H1 (cell line): ENCODE results near the gene AMN. TPM values are rescaled to one million over a fixed set of nuclear protein-coding genes. Genes with fewer than 3 reads are reported as not detected.

ENCODE experiments used
- CTCF ChIA-PET: fragments of 300-600 bp; sonication (Branson Sonifier 250); formaldehyde crosslinking; loops from one replicate; lab custom pipeline; 2021; ENCODE audit not compliant: partially characterized antibody; lab: Charles Lee
- POLR2A ChIA-PET: fragments of 300-600 bp; sonication (Branson Sonifier 250); formaldehyde crosslinking; loops from one replicate; lab custom pipeline; 2021; ENCODE audit warnings: inconsistent platforms; ENCODE audit not compliant: partially characterized antibody; lab: Charles Lee
- DNase-seq, 2 experiments: peaks; one replicate each; pipeline versions ENCODE4 v3.0.0 to v3.0.0-alpha.2; 2010 to 2022; ENCODE audit warnings: low spot score in 2 of 2, low read depth in 1 of 2, mixed read lengths in 1 of 2
- FAIRE-seq: peaks from 2 replicates; lab custom pipeline; 2011; peaks lifted over from hg19 to GRCh38; lab: Jason Lieb, UNC
- H2AFZ ChIP-seq: 2 replicates; pipeline ENCODE4 v1.8.1; 2012; ENCODE audit warnings: low read length, inconsistent platforms
- H2AK5ac ChIP-seq: 2 replicates; pipeline ENCODE4 v1.6.1; 2013; ENCODE audit warnings: low read depth, low read length
- H2BK120ac ChIP-seq: replicated peaks from 2 replicates; pipeline ENCODE3; 2013; ENCODE audit warnings: low read depth, low read length, inconsistent platforms
- H2BK12ac ChIP-seq: 2 replicates; pipeline ENCODE4 v1.6.1; 2013; ENCODE audit warnings: low read depth, low read length
- H2BK15ac ChIP-seq: 2 replicates; pipeline ENCODE4 v1.6.1; 2013; ENCODE audit warnings: low read length
- H2BK20ac ChIP-seq: 2 replicates; pipeline ENCODE4 v1.6.1; 2013; ENCODE audit warnings: low read length
- H2BK5ac ChIP-seq: 2 replicates; pipeline ENCODE4 v1.6.1; 2013; ENCODE audit warnings: low read depth, low read length
- H3K14ac ChIP-seq: 2 replicates; pipeline ENCODE4 v1.6.1; 2013; ENCODE audit warnings: inconsistent platforms; ENCODE audit not compliant: insufficient read length
- H3K18ac ChIP-seq: 2 replicates; pipeline ENCODE4 v1.6.1; 2013; ENCODE audit warnings: low read length; ENCODE audit errors: extremely low read depth
- H3K23ac ChIP-seq: 2 replicates; pipeline ENCODE4 v1.6.1; 2013; ENCODE audit warnings: inconsistent platforms; ENCODE audit not compliant: insufficient read length
- H3K23me2 ChIP-seq: 2 replicates; pipeline ENCODE4 v1.6.1; 2013; ENCODE audit warnings: low read depth, low read length
- H3K27ac ChIP-seq: 2 replicates; pipeline ENCODE4 v1.6.1; 2011; ENCODE audit warnings: low read depth, low read length, inconsistent platforms
- H3K27me3 ChIP-seq, 4 experiments: replicated peaks in 1 of 4; 1 replicate in 1 of 4; 2 replicates in 3 of 4; pipeline versions ENCODE4 v1.6.1 to v1.8.1; 2011 to 2013; ENCODE audit warnings: low read length in 3 of 4, mild to moderate bottlenecking in 3 of 4, inconsistent platforms in 2 of 4, mixed read lengths in 2 of 4, moderate library complexity in 1 of 4; ENCODE audit not compliant: control insufficient read depth in 3 of 4, insufficient read depth in 3 of 4; ENCODE audit errors: extremely low read depth in 1 of 4
- H3K36me3 ChIP-seq, 4 experiments: 2 replicates each; pipeline versions ENCODE4 v1.6.1 to v1.8.1; 2011 to 2013; ENCODE audit warnings: mild to moderate bottlenecking in 4 of 4, low read length in 3 of 4, moderate library complexity in 2 of 4, control low read depth in 1 of 4, inconsistent platforms in 1 of 4; ENCODE audit not compliant: insufficient read depth in 4 of 4, control insufficient read depth in 2 of 4
- H3K4ac ChIP-seq: replicated peaks from 2 replicates; pipeline ENCODE3; 2013; ENCODE audit warnings: low read length, low read depth, mixed read lengths, inconsistent platforms; ENCODE audit not compliant: insufficient read length
- H3K4me1 ChIP-seq, 4 experiments: replicated peaks in 1 of 4; 1 replicate in 1 of 4; 2 replicates in 3 of 4; pipeline versions ENCODE4 v1.6.1 to v1.8.1; 2011 to 2013; ENCODE audit warnings: low read length in 3 of 4, inconsistent platforms in 2 of 4, mixed read lengths in 1 of 4; ENCODE audit not compliant: insufficient read depth in 4 of 4, control insufficient read depth in 3 of 4
- H3K4me2 ChIP-seq, 2 experiments: 2 replicates each; pipeline versions ENCODE4 v1.6.1 to v1.8.1; 2011 to 2013; ENCODE audit warnings: low read depth in 2 of 2, low read length in 2 of 2, control low read depth in 1 of 2, inconsistent platforms in 1 of 2, mild to moderate bottlenecking in 1 of 2; ENCODE audit not compliant: insufficient read depth in 1 of 2
- H3K4me3 ChIP-seq, 4 experiments: fragments of 200-600, 300-600 bp in 1 of 4; sonication (generic), shearing (Covaris generic), sonication (Bioruptor Twin) in 1 of 4; 2 replicates each; pipeline versions ENCODE4 v1.5.1 to v1.8.1; 2011 to 2016; ENCODE audit warnings: low read length in 4 of 4, low read depth in 3 of 4, control low read depth in 2 of 4, inconsistent platforms in 2 of 4, mild to moderate bottlenecking in 2 of 4, mixed read lengths in 1 of 4, moderate library complexity in 1 of 4; ENCODE audit not compliant: insufficient read depth in 2 of 4; ENCODE audit errors: extremely low read depth in 1 of 4
- H3K56ac ChIP-seq: replicated peaks from 2 replicates; pipeline ENCODE3; 2013; ENCODE audit warnings: low read depth, mild to moderate bottlenecking, mixed read lengths, low read length, inconsistent platforms; ENCODE audit not compliant: insufficient read length
- H3K79me1 ChIP-seq: 2 replicates; pipeline ENCODE4 v1.6.1; 2013; ENCODE audit warnings: low read depth, low read length, control low read depth
- H3K79me2 ChIP-seq, 2 experiments: 2 replicates each; pipeline versions ENCODE4 v1.6.1 to v1.8.1; 2012 to 2013; ENCODE audit warnings: low read length in 2 of 2, mild to moderate bottlenecking in 2 of 2, inconsistent platforms in 1 of 2; ENCODE audit not compliant: insufficient read depth in 2 of 2, control insufficient read depth in 1 of 2
- H3K9ac ChIP-seq, 4 experiments: replicated peaks in 1 of 4; 1 replicate in 1 of 4; 2 replicates in 3 of 4; pipeline versions ENCODE4 v1.6.1 to v1.8.1; 2011 to 2013; ENCODE audit warnings: low read depth in 3 of 4, low read length in 3 of 4, control low read depth in 2 of 4, mild to moderate bottlenecking in 2 of 4, moderate library complexity in 2 of 4, inconsistent platforms in 1 of 4; ENCODE audit errors: extremely low read depth in 1 of 4
- H3K9me3 ChIP-seq, 2 experiments: 2 replicates each; pipeline versions ENCODE4 v1.6.1 to v1.8.1; 2012 to 2013; ENCODE audit warnings: mild to moderate bottlenecking in 2 of 2, moderate library complexity in 2 of 2, control low read depth in 1 of 2, inconsistent platforms in 1 of 2, low read depth in 1 of 2, low read length in 1 of 2, mixed read lengths in 1 of 2; ENCODE audit not compliant: insufficient read depth in 2 of 2
- H4K20me1 ChIP-seq, 2 experiments: replicated peaks in 1 of 2; 2 replicates each; pipeline versions ENCODE3 to v1.8.1; 2011 to 2013; ENCODE audit warnings: inconsistent platforms in 2 of 2, low read length in 2 of 2, mild to moderate bottlenecking in 1 of 2; ENCODE audit not compliant: insufficient read depth in 2 of 2, control insufficient read depth in 1 of 2
- H4K5ac ChIP-seq: 2 replicates; pipeline ENCODE4 v1.6.1; 2013; ENCODE audit warnings: low read length, low read depth, mixed read lengths, inconsistent platforms; ENCODE audit not compliant: insufficient read length
- H4K8ac ChIP-seq: 2 replicates; pipeline ENCODE4 v1.8.0; 2013; ENCODE audit warnings: mild to moderate bottlenecking, moderate library complexity, low read length, inconsistent platforms; ENCODE audit not compliant: insufficient read depth; ENCODE audit errors: extremely low read depth
- H4K91ac ChIP-seq: replicated peaks from 2 replicates; pipeline ENCODE3; 2013; ENCODE audit warnings: low read length, mixed read lengths, inconsistent platforms; ENCODE audit not compliant: insufficient read length
- GABPA ChIP-seq: IDR thresholded peaks from 2 replicates; pipeline ENCODE4 v1.6.1; 2011; ENCODE audit warnings: mild to moderate bottlenecking, low read length, moderate library complexity, borderline replicate concordance; ENCODE audit not compliant: insufficient read depth
- KDM1A ChIP-seq: fragments of 200-600, 300-600 bp; sonication (generic); IDR thresholded peaks from 2 replicates; pipeline ENCODE4 v1.7.1; 2016; ENCODE audit warnings: mild to moderate bottlenecking, low read length, borderline replicate concordance
- NRF1 ChIP-seq: IDR thresholded peaks from 2 replicates; pipeline ENCODE4 v1.6.1; 2011; ENCODE audit warnings: mild to moderate bottlenecking, low read depth, low read length, improper control_type of control experiment
- RAD21 ChIP-seq, 2 experiments: IDR thresholded peaks in 1 of 2; conservative IDR thresholded peaks in 1 of 2; 2 replicates each; pipeline ENCODE4 v1.6.1; 2011; ENCODE audit warnings: low read depth in 2 of 2, low read length in 2 of 2, improper control_type of control experiment in 1 of 2, inconsistent platforms in 1 of 2, mild to moderate bottlenecking in 1 of 2, moderate library complexity in 1 of 2
- RBBP5 ChIP-seq: IDR thresholded peaks from 2 replicates; pipeline ENCODE4 v1.7.1; 2012; ENCODE audit warnings: low read depth, mild to moderate bottlenecking, inconsistent platforms, low read length, moderate library complexity, borderline replicate concordance
- SUZ12 ChIP-seq: fragments of 200-600 bp; sonication (generic); IDR thresholded peaks from 2 replicates; pipeline ENCODE4 v1.6.1; 2012; ENCODE audit warnings: mild to moderate bottlenecking, inconsistent platforms, low read length, moderate library complexity, mixed read lengths
- YY1 ChIP-seq: IDR thresholded peaks from 2 replicates; pipeline ENCODE4 v1.6.1; 2011; ENCODE audit warnings: low read depth, mild to moderate bottlenecking, low read length
- WGBS, 2 experiments: shearing (Covaris generic) in 1 of 2; methylation state at CpG; one replicate each; pipeline versions ENCODE4 v1.1.6 to v1.1.7; 2013 to 2015; ENCODE audit warnings: low lambda C conversion rate in 2 of 2, mixed read lengths in 2 of 2, inconsistent platforms in 1 of 2, low coverage in 1 of 2, missing lambda C conversion rate in 1 of 2; ENCODE audit not compliant: insufficient replicate concordance in 2 of 2, insufficient coverage in 1 of 2, insufficient read length in 1 of 2; ENCODE audit errors: extremely low coverage in 1 of 2, missing lambda C conversion rate in 1 of 2; 5-methylcytosine and 5-hydroxymethylcytosine counted together
- polyA plus RNA-seq, 7 experiments: library from polyadenylated mRNA; depleted of rRNA in 3 of 7; stranded (reverse) in 5 of 7; unstranded in 2 of 7; fragments of >200 nt in 5 of 7; fragments of 200-250 nt in 2 of 7; gene quantifications; 1 replicate in 5 of 7; 2 replicates in 1 of 7; 4 replicates in 1 of 7; pipeline versions ENCODE4 v1.2.1 to v1.2.3, GENCODE V29; 2011 to 2013; ENCODE audit warnings: missing spikeins in 2 of 7, mixed read lengths in 2 of 7
- total RNA-seq: library from RNA; stranded (reverse); fragmentation: NEBNext Ultra II Directional; extraction: Animal tissue kit (Norgen Biotek cat#: 25700); gene quantifications from 2 replicates; pipeline ENCODE4 v1.2.1, GENCODE V29; 2021

Gene AMN
- total and polyA plus RNA-seq, 2 of the 8 experiments (the other 6 are each of a cell fraction or from before 2014, with no cell fraction given), result 0.77 to 1.5 TPM

DNA sequence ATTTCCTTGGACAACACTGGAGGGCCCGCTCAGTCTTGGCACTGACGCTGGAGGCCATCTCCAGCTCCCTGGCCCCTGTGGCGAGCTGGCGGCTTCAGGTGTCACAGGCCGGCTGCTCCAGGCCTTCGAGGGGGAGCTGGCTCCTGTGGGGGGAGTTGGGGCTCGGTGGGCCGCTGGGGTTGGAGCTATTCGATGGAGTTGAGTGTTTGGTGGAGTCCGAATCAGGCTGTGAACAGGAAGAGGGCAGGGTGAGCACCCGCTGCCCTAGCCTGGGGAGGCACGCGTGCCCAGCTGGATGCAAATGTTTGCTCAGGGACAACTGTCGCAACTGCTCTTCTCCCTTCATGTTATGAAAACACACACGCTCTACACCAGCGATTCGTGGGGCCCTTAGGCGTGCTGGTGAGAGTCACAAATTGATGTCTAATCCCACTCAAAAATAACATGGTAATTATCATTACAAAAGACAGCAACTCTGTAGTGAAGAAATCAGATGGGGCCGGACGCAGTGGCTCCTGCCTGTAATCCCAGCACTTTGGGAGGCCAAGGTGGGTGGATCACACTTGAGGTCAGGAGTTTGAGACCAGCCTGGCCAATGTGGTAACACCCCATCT is 11.3 kb downstream of the AMN start:
- H3K4ac ChIP-seq, result no peak overlapping the region
- no peak overlapping the region for H2BK5ac ChIP-seq
- POLR2A ChIA-PET, result no interaction called here
- WGBS, 2 experiments, result 91% methylated on average over 20 of the region's 20 CpGs; no CpG with 5 or more reads in 1 of the 2 experiments
- H3K27me3 ChIP-seq, result peaks cover 18 to 30% (median 29%) of the 10 kb centered on the region in 4 experiments
- no peak overlapping the region for H3K4me3 ChIP-seq
- no peaks in the 10 kb centered on the region for H3K79me2 ChIP-seq
- CTCF ChIA-PET, result interaction anchor here (1.4 to 1.8 kb wide), 2 partner anchors 9 to 339 kb away, joined by 3 to 5 read pairs; no protein-coding TSS in a partner anchor
- H3K14ac ChIP-seq, result no peak overlapping the region
- no peak overlapping the region for H3K9ac ChIP-seq
- no peak overlapping the region for H2BK20ac ChIP-seq
- H3K9me3 ChIP-seq, result no peaks in the 10 kb centered on the region
- H3K79me1 ChIP-seq, result no peaks in the 10 kb centered on the region
- DNase-seq (no peak), FAIRE-seq (no peak)
- no peak overlapping the region for H4K8ac ChIP-seq
- H2BK15ac ChIP-seq, result no peak overlapping the region
- H2BK120ac ChIP-seq, result no peak overlapping the region
- no peak overlapping the region for H3K18ac ChIP-seq
- H3K27ac ChIP-seq, result no peak overlapping the region
- H2AFZ ChIP-seq, result no peak overlapping the region
- no peak overlapping the region for H4K91ac ChIP-seq
- H4K20me1 ChIP-seq, result peaks cover 0 to 6% of the 10 kb centered on the region in 2 experiments
- no peak overlapping the region for H3K56ac ChIP-seq
- peaks cover 0 to 16% (median 13%) of the 10 kb centered on the region in 4 experiments; a peak in 6 of 7 replicates for H3K4me1 ChIP-seq
- H3K36me3 ChIP-seq, result peaks cover 0 to 24% (median 6%) of the 10 kb centered on the region in 4 experiments; a peak in 5 of 8 replicates
- H3K23me2 ChIP-seq, result peaks cover 11% of the 10 kb centered on the region; the same call in 1 of the 2 replicates
- no peak overlapping the region for H2BK12ac ChIP-seq
- no peak overlapping the region for H3K4me2 ChIP-seq
- H4K5ac ChIP-seq, result no peak overlapping the region
- H2AK5ac ChIP-seq, result no peak overlapping the region
- no peak overlapping the region for H3K23ac ChIP-seq
- TF ChIP-seq KDM1A, result no peak
- TF ChIP-seq GABPA, result no peak
- TF ChIP-seq SUZ12, result no peak
- TF ChIP-seq NRF1, result no peak
- no peak for TF ChIP-seq RBBP5
- no peak for TF ChIP-seq YY1
- TF ChIP-seq RAD21 (IDR thresholded peaks at IDR 0.05 in 1 of 2, conservative IDR thresholded peaks at IDR 0.05 in 1 of 2; ENCODE audit: low read depth in 2 of 2, low read length in 2 of 2), result no peak
